ENCODE data around the gene MAGEH1. TPM values are rescaled to one million over a fixed set of nuclear protein-coding genes. Genes with fewer than 3 reads are reported as not detected.
A peak's percentile ranks its signal among the peaks of the same experiment; 100 is the strongest.
"Not testable (repeated sequence)": the region's sequence is repeated elsewhere in the genome, so short reads cannot be mapped to it uniquely, and the experiment has no call there.

The MAGEH1 gene, protein sequence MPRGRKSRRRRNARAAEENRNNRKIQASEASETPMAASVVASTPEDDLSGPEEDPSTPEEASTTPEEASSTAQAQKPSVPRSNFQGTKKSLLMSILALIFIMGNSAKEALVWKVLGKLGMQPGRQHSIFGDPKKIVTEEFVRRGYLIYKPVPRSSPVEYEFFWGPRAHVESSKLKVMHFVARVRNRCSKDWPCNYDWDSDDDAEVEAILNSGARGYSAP
- total RNA-seq = 10 to 100 TPM; 18.9 to 20.6 TPM

DNA sequence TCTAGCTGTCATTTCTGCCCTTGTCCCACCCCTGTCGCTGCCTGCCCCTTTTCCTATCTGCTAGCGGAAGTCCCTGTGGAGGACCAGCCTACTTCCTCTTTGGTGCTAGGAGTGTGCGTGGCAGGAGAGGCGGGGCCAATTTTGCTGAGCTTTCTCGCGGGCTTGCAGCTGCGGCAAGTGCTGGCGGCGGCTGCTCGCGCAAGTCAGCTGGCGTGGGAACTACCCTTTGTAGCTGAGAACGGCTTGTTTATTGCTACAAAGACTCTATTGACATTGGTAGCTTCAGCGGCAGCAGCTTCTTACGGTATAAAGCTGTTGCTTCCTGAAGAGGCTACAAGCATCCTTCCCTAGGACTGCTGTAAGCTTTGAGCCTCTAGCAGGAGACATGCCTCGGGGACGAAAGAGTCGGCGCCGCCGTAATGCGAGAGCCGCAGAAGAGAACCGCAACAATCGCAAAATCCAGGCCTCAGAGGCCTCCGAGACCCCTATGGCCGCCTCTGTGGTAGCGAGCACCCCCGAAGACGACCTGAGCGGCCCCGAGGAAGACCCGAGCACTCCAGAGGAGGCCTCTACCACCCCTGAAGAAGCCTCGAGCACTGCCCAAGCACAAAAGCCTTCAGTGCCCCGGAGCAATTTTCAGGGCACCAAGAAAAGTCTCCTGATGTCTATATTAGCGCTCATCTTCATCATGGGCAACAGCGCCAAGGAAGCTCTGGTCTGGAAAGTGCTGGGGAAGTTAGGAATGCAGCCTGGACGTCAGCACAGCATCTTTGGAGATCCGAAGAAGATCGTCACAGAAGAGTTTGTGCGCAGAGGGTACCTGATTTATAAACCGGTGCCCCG is at the start of gene MAGEH1:
Gene MAGEH1, plus strand, starts transcription at position 138 of the 843 bp plus-strand sequence. Its CDS starts 248 bp downstream, at position 386.
- peak within 1 kb of the TSS; percentile 79 for H3K27ac Mint-ChIP-seq
- H3K9me3 Mint-ChIP-seq = no peaks in the 10 kb centered on the region
- no peaks in the 10 kb centered on the region for H3K27me3 Mint-ChIP-seq (ENCODE audit: low read depth)
- peak; percentile 76 to 81 for DNase-seq
- peak within 1 kb of the TSS; percentile 93 to 95 for H3K4me3 Mint-ChIP-seq
- H3K4me1 Mint-ChIP-seq (ENCODE audit: low read depth) = no peaks in the 10 kb centered on the region
- ATAC-seq (replicated peaks in 1 of 2) = peak; percentile 96 to 97
- H3K36me3 Mint-ChIP-seq (ENCODE audit: insufficient read depth in 2 of 2) = peaks cover 0 to 4% of the 10 kb centered on the region in 2 donors

DNA sequence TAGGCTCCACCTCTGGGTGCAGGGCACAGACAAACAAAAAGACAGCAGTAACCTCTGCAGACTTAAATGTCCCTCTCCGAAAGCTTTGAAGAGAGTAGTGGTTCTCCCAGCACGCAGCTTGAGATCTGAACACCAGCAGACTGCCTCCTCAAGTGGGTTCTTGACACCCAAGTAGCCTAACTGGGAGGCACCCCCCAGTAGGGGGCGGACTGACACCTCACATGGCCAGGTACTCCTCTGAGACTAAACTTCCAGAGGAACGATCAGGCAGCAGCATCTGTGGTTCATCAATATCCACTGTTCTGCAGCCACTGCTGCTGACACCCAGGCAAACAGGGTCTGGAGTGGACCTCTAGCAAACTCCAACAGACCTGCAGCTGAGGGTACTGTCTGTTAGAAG is 24.8 kb upstream of the MAGEH1 start:
- DNase-seq = peak in 1 of 2 donors; percentile 8
- H3K4me1 Mint-ChIP-seq (ENCODE audit: low read depth); H3K4me3 Mint-ChIP-seq; H3K36me3 Mint-ChIP-seq (ENCODE audit: insufficient read depth in 2 of 2); H3K27ac Mint-ChIP-seq; ATAC-seq (replicated peaks in 1 of 2); H3K9me3 Mint-ChIP-seq: not testable (repeated sequence)
- H3K27me3 Mint-ChIP-seq (ENCODE audit: low read depth) = peaks cover 10% of the 10 kb centered on the region

DNA sequence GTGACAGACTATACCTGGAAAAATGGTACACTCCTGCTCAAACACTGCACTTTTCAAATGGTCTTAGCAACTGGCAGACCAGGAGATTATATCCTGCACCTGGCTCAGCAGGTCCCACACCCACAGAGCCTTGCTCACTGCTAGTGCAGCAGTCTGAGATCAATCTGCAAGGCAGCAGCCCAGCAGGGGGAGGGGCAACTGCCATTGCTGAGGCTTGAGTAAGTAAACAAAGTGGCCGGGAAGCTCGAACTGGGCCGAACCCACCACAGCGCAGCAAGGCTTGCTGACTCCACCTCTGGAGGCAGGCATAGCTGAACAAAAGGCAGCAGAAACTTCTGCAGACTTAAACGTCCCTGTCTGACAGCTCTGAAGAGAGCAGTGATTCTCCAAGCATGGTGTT is 8.5 kb upstream of the MAGEH1 start:
- not testable (repeated sequence) for DNase-seq; H3K27ac Mint-ChIP-seq; H3K4me1 Mint-ChIP-seq (ENCODE audit: low read depth); H3K4me3 Mint-ChIP-seq; H3K36me3 Mint-ChIP-seq (ENCODE audit: insufficient read depth in 2 of 2); ATAC-seq (replicated peaks in 1 of 2); H3K9me3 Mint-ChIP-seq
- peaks cover 41% of the 10 kb centered on the region for H3K27me3 Mint-ChIP-seq (ENCODE audit: low read depth)

DNA sequence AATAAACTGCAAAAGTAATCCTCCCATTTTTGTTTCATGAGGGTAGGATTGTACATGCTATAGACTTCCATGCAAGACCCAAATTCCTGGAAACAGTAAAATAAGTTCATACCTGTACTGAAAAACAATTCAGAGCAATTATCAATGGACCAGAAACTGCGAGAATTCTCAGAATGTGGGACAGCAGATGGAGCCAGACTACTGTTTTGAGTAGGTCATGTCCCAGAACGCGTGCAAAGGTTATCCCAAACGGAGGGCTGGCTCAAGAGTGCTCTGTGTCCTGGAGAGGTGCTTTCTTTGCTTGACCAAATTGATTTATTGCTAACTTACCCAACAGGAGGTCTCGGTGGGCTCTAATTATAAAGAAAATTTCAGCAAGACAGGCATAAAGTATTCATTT is 1.7 kb upstream of the MAGEH1 start:
- no peak overlapping the region for H3K4me3 Mint-ChIP-seq

DNA sequence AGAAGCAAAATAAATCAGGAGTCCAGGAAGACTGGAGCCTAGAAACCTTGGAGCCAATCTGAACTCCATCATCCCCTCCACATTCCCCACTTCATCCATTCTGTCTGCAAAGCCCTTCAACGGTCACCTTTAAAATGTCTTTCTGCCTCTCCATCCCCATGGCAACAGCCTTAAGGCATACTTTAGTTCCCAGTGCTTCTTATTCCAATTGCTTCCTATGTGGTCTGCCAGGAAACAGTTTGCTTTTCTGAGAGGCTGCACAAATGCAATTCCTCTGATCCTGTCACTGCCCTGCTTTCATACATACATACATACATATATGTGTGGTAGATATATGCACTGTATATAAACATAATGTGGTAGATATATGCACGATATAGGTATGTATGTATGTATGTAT is 786 bp upstream of the MAGEH1 start:
- H3K4me1 Mint-ChIP-seq (ENCODE audit: low read depth) = no peaks in the 10 kb centered on the region
- no peak overlapping the region for H3K27ac Mint-ChIP-seq
- peaks cover 0 to 4% of the 10 kb centered on the region in 2 donors for H3K36me3 Mint-ChIP-seq (ENCODE audit: insufficient read depth in 2 of 2)
- ATAC-seq (replicated peaks in 1 of 2) (no peak), DNase-seq (no peak)
- no peaks in the 10 kb centered on the region for H3K9me3 Mint-ChIP-seq
- peak overlapping the region; percentile 93 to 95 for H3K4me3 Mint-ChIP-seq
- peaks cover 4% of the 10 kb centered on the region for H3K27me3 Mint-ChIP-seq (ENCODE audit: low read depth)

More for the DNA sequence above, 1.7 kb upstream of the MAGEH1 start:
- no peaks in the 10 kb centered on the region for H3K4me1 Mint-ChIP-seq (ENCODE audit: low read depth)
- peaks cover 0 to 4% of the 10 kb centered on the region in 2 donors for H3K36me3 Mint-ChIP-seq (ENCODE audit: insufficient read depth in 2 of 2)
- peaks cover 8% of the 10 kb centered on the region for H3K27me3 Mint-ChIP-seq (ENCODE audit: low read depth)
- no peak overlapping the region for H3K27ac Mint-ChIP-seq
- DNase-seq (no peak), ATAC-seq (replicated peaks in 1 of 2) (no peak)
- no peaks in the 10 kb centered on the region for H3K9me3 Mint-ChIP-seq

DNA sequence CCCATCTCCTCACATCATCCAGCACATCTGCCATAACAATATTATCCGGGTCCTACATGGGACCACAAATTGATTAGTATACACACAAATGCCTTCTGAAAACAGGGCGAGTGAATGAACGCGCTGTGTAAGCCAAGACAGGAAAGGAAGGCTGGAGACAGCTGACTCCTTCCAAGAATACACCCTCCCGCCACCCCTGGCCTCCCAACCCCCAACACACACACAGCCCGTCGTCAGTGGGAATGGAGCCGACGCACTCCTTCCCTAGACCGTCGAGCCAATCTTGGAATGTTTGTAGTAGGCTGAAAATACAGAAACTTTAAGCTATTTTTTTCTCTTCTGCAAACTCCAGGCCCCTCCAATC is 319 bp upstream of the MAGEH1 start:
- H3K4me3 Mint-ChIP-seq = peak overlapping the region; percentile 93 to 95
- H3K4me1 Mint-ChIP-seq (ENCODE audit: low read depth) = no peaks in the 10 kb centered on the region
- peak; percentile 26 to 34 for ATAC-seq (replicated peaks in 1 of 2)

DNA sequence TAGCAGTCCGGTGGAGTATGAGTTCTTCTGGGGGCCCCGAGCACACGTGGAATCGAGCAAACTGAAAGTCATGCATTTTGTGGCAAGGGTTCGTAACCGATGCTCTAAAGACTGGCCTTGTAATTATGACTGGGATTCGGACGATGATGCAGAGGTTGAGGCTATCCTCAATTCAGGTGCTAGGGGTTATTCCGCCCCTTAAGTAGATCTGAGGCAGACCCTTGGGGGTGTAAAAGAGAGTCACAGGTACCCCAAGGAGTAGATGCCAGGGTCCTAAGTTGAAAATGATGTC is 852 bp downstream of the MAGEH1 start:
- H3K27me3 Mint-ChIP-seq (ENCODE audit: low read depth) = no peaks in the 10 kb centered on the region
- peak overlapping the region; percentile 93 to 95 for H3K4me3 Mint-ChIP-seq
- no peaks in the 10 kb centered on the region for H3K4me1 Mint-ChIP-seq (ENCODE audit: low read depth)
- ATAC-seq (replicated peaks in 1 of 2) = peak; percentile 8 to 29
- peak; percentile 1 to 4 for DNase-seq
- H3K9me3 Mint-ChIP-seq = no peaks in the 10 kb centered on the region
- H3K27ac Mint-ChIP-seq = peak overlapping the region; percentile 79
- peaks cover 0 to 4% of the 10 kb centered on the region in 2 donors for H3K36me3 Mint-ChIP-seq (ENCODE audit: insufficient read depth in 2 of 2)

More for the DNA sequence above, 319 bp upstream of the MAGEH1 start:
- Mint-ChIP-seq H3K27me3 (ENCODE audit: low read depth) (no peaks in the 10 kb centered on the region), H3K36me3 (ENCODE audit: insufficient read depth in 2 of 2) (peaks cover 0 to 4% of the 10 kb centered on the region in 2 donors), H3K9me3 (no peaks in the 10 kb centered on the region), H3K27ac (peak overlapping the region; percentile 79)
- no peak for DNase-seq

DNA sequence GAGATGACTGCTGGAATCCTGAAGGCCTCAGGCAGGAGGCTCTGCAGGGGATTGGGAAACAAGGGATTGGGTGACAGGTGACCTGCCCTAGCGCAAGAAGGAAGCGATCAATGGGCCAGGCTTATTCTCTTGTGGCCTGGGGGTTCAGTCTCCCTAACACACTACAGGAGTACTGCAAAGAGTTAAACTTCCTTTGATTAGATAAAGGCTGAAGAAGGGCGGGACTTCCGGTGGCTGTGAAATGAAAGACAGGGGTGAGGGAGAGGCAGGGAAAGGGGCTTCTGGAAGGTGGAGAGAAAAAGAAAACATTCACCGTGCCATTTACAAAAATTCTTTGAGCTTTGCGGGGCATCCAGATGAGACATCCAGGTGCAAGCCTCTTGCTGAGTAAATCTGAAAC is 3.8 kb downstream of the MAGEH1 start:
- not testable (repeated sequence) for ATAC-seq (replicated peaks in 1 of 2); H3K9me3 Mint-ChIP-seq; H3K4me3 Mint-ChIP-seq; H3K36me3 Mint-ChIP-seq (ENCODE audit: insufficient read depth in 2 of 2); DNase-seq; H3K27ac Mint-ChIP-seq; H3K27me3 Mint-ChIP-seq (ENCODE audit: low read depth); H3K4me1 Mint-ChIP-seq (ENCODE audit: low read depth)

DNA sequence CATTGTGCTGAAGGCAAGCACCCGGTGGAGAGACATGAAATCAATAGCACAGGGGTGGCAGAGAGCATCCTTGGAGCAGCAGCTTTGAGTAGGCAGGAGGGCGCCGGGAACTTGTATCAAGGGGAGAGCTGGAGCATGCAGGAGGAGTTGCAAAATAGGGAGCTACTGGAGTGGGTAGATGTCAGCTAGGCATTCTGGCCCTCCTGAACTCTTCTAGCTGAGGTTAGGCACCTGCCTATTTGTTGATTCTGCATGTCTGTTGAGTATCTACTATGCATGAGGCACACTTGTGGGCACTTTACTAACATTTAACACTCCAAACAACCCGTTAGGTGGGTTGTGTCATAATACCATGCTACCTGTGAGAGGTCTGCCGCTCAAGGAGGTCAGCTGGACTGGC is 7.5 kb downstream of the MAGEH1 start:
- H3K36me3 Mint-ChIP-seq (ENCODE audit: insufficient read depth in 2 of 2); ATAC-seq (replicated peaks in 1 of 2); DNase-seq; H3K9me3 Mint-ChIP-seq; H3K4me1 Mint-ChIP-seq (ENCODE audit: low read depth); H3K27ac Mint-ChIP-seq; H3K4me3 Mint-ChIP-seq; H3K27me3 Mint-ChIP-seq (ENCODE audit: low read depth): not testable (repeated sequence)

DNA sequence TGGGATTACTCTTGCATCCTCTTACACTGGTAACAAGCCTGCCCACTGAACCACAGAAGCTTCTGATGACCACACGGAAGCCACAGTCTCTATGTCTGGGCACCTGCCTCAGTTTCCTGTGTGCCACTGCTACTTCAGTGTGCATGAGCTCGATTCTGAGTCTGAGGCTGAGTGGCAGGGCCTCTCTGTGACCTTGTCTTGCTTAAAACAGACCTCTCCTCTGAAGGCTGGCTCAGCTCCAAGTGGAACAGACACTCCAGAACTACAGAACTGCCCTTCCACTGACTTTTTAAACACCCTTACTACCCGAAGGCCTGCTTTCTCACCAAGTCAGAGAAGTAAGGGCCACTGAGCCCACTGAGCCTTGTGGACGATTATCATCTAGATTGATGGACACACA is 8.0 kb downstream of the MAGEH1 start:
- peak; percentile 23 to 28 for ATAC-seq (replicated peaks in 1 of 2)
- not testable (repeated sequence) for H3K27ac Mint-ChIP-seq; H3K4me1 Mint-ChIP-seq (ENCODE audit: low read depth); H3K27me3 Mint-ChIP-seq (ENCODE audit: low read depth); H3K4me3 Mint-ChIP-seq; H3K9me3 Mint-ChIP-seq; DNase-seq; H3K36me3 Mint-ChIP-seq (ENCODE audit: insufficient read depth in 2 of 2)

DNA sequence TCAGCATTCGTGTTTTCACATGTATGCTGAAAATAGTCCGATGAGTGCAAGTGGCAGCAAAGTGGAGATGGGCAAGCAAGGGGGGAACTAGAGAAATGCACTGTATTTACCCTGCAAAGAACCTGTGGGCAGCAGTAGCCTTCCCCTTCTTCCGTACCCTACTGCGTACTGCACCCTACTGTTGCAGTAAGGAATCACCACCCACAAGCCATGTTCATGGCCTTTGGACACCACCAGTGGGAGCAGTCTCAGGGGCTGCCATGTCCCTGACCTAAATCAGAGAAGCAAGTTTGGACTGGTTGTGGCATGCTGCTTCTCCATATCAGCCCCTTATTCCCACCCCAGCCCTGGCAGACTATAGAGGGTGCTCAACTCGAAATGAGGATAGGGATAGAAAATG is 12.1 kb downstream of the MAGEH1 start:
- not testable (repeated sequence) for DNase-seq; H3K4me1 Mint-ChIP-seq (ENCODE audit: low read depth); H3K27ac Mint-ChIP-seq; H3K36me3 Mint-ChIP-seq (ENCODE audit: insufficient read depth in 2 of 2); H3K27me3 Mint-ChIP-seq (ENCODE audit: low read depth); H3K4me3 Mint-ChIP-seq; H3K9me3 Mint-ChIP-seq
- ATAC-seq (replicated peaks in 1 of 2) = peak; percentile 53 to 57

DNA sequence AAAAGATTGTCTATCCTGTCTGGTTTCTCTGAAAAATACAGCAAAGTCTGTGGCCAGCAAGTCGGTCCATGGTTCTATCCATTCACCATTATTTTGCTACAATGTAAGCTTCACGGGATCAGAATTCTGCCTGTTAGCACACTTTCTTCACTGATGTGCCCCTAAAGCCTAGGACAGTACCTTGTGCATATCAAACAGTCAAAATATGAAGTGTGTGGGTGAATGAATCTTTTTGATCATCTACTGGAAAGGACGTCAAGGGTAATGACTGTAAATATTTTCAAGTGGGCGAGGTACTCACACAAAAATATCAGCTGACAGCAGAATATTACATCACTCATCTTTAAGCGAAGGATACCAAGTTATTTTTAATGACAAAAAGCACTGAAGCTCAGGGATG is 13.2 kb downstream of the MAGEH1 start:
- H3K9me3 Mint-ChIP-seq; H3K27me3 Mint-ChIP-seq (ENCODE audit: low read depth); H3K4me3 Mint-ChIP-seq; H3K36me3 Mint-ChIP-seq (ENCODE audit: insufficient read depth in 2 of 2); H3K4me1 Mint-ChIP-seq (ENCODE audit: low read depth); DNase-seq; H3K27ac Mint-ChIP-seq: not testable (repeated sequence)
- peak; percentile 25 to 49 for ATAC-seq (replicated peaks in 1 of 2)

DNA sequence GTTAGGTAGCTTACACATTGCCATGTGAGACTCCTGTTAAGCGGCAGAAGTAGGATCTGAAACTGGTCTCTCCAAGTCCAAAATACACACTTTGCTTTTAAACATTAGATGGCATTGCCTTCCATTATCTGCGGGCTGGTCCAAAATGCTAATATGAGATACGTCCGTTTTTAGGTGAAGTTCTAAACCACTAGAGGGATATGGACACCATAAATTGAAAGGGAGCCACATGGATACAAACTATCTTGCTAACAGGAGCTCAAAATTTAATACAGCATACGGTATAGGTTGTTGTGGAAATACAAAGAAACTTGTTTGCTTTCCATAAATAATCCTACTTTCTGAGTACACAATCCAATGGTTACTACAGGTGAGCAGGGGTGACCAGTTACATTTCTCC is 13.9 kb downstream of the MAGEH1 start:
- H3K9me3 Mint-ChIP-seq; H3K27ac Mint-ChIP-seq; H3K27me3 Mint-ChIP-seq (ENCODE audit: low read depth); ATAC-seq (replicated peaks in 1 of 2); DNase-seq; H3K4me3 Mint-ChIP-seq; H3K36me3 Mint-ChIP-seq (ENCODE audit: insufficient read depth in 2 of 2); H3K4me1 Mint-ChIP-seq (ENCODE audit: low read depth): not testable (repeated sequence)

DNA sequence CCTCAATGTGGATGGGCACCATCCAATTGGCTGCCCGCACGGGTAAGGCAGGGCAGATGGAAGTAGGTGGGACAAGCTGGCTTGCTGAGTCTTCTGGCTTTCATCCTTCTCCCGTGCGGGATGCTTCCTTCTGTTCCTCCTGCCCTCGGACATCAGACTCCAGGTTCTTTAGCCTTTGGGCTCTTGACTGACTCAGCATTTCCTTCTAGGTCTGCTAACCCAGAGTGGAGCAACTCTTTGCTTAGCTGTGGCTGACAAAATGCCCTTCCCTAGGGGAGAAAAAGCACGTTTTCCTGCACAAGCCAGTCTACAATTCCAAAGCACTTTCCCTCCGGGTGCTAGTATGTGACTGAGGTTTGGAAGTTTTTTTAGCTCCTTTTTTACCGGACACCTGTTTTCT is 28.0 kb downstream of the MAGEH1 start:
- H3K4me3 Mint-ChIP-seq; H3K9me3 Mint-ChIP-seq; H3K27me3 Mint-ChIP-seq (ENCODE audit: low read depth); H3K4me1 Mint-ChIP-seq (ENCODE audit: low read depth); H3K36me3 Mint-ChIP-seq (ENCODE audit: insufficient read depth in 2 of 2); ATAC-seq (replicated peaks in 1 of 2); H3K27ac Mint-ChIP-seq; DNase-seq: not testable (repeated sequence)

All from activated T-cell treated with anti-CD3 and anti-CD28 coated beads, Interleukin-2, amount 50 U/mL, for 72 hours (primary cell).